22Rv1 (cell line): Measurements from ENCODE around the gene KRTAP12-2.

Source experiments
- H3K27ac ChIP-seq: fragments of 450-650 bp; 2 replicates; pipeline ENCODE4 v1.5.1; 2017
- CTCF ChIP-seq: fragments of 450-650 bp; IDR thresholded peaks from 2 replicates; pipeline ENCODE4 v1.5.1; 2017; ENCODE audit warnings: mild to moderate bottlenecking
- ZFX ChIP-seq: fragments of 450-650 bp; IDR thresholded peaks from 2 replicates; pipeline ENCODE4 v1.6.1; 2017; ENCODE audit warnings: antibody characterized with exemption, borderline replicate concordance

Gene KRTAP12-2

DNA sequence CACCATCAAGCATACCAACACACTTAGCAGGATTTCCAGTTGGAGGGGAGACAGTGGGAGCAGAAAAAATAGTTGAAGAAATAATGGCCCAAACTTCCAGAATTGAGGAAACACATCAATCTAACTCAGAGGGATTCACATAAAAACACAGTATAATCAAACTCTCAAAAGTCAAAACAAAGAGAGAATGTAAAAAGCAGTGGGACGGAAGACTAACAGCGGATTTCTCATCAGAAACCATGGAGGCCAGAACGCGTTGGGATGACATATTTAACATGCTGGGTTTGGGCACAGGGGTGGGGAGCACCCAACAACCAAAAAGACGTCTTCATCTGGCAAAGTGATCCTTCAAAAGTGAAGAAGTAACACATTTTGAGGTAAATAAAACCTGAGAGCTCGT is 46.8 kb downstream of the KRTAP12-2 start:
- no peak overlapping the region for H3K27ac ChIP-seq
- TF ChIP-seq CTCF (no peak), ZFX (no peak)

DNA sequence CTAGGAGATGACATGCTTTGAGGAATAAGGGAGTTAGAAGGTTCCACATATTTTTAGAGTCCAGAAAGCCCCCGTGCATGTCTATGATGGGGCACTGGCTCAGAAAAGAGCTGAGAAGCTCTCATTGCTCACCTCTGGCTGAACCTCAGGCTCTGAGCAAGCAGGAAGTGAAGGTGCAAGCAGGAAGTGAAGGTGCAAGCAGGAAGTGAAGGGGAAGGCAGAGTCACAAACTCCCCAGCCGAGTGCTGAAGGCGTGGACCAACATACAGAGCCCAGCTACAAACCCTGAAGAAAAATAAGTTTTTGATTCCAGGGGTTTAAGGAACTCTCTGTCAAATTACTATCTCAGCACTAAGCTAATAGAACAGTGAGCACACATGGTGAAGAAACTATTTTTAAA is 47.8 kb downstream of the KRTAP12-2 start:
- no peak for TF ChIP-seq CTCF
- no peak for TF ChIP-seq ZFX
- no peak overlapping the region for H3K27ac ChIP-seq

DNA sequence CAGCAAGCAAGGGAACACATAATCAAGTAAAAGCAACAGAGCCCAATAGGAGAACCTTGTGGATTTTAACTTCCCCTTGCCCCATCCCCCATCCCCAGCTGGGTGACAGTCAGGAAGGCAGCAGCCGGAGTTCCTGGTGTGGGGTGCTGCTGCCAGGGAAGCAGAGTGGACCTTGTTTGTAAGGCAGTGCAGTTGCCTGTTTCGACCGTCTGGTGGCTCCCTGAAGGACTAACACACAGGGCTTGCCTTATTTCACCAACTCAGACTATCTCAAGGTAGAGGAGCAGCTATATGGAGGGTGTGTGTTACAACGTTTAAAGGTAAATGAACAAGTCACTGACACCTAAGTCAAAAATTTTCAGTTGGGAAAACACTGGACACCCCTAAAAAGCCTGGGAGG is 48.2 kb downstream of the KRTAP12-2 start:
- no peak overlapping the region for H3K27ac ChIP-seq
- no peak for TF ChIP-seq CTCF
- no peak for TF ChIP-seq ZFX

- no peak overlapping the region for H3K27ac ChIP-seq
- TF ChIP-seq CTCF (no peak), ZFX (no peak)
Observed at GRCh38 chr21:44617071-44617501, 49.6 kb downstream of the KRTAP12-2 start.

GRCh38 chr21:44616591-44616926 is 50.2 kb downstream of the KRTAP12-2 start:
- TF ChIP-seq CTCF (no peak), ZFX (no peak)
- H3K27ac ChIP-seq = no peak overlapping the region
